K562 (cell line): ENCODE results near the gene HPS4. TPM values are rescaled to one million over a fixed set of nuclear protein-coding genes. Genes with fewer than 3 reads are reported as not detected.

ENCODE experiments used
- ATAC-seq: fragments of 200-7000 bp; cut with Tn5 transposase; 3 replicates; pipeline ENCODE4 v1.9.1; 2020; ENCODE audit warnings: moderate library complexity
- BruUV-seq: library from RNA; stranded (reverse); fragments of 400-500 nt; replicated peaks from 2 replicates; lab custom pipeline; 2021; lab: Mats Ljungman, UMichigan
- CTCF ChIA-PET: fragments of 300-600 bp; formaldehyde crosslinking; extraction: SDS; loops from one replicate; lab custom pipeline; 2021; ENCODE audit warnings: low intra/inter-chr PET ratio; lab: Yijun Ruan, JAX
- POLR2A ChIA-PET: fragments of 300-600, 350-650 bp; sonication (Branson Sonifier 250); formaldehyde crosslinking; extraction: SDS; loops from one replicate; lab custom pipeline; 2021; ENCODE audit warnings: antibody characterized with exemption, inconsistent platforms; lab: Yijun Ruan, JAX
- DNase-seq, 4 experiments: peaks; one replicate each; pipeline versions ENCODE4 v3.0.0 to v3.0.0-alpha.2; 2011 to 2018; ENCODE audit warnings: low spot score in 3 of 4, mixed read lengths in 3 of 4; ENCODE audit errors: extremely low read depth in 1 of 4
- FAIRE-seq: peaks from 2 replicates; lab custom pipeline; 2011; peaks lifted over from hg19 to GRCh38; lab: Jason Lieb, UNC
- H2AFZ ChIP-seq: 2 replicates; pipeline ENCODE4 v1.6.0; 2011; ENCODE audit warnings: low read depth, low read length, control low read depth, inconsistent platforms
- H3K27ac ChIP-seq: fragments of 200-600 bp; 3 replicates; pipeline ENCODE4 v1.8.0; 2011; ENCODE audit warnings: low read depth, mild to moderate bottlenecking, control low read depth, inconsistent platforms, low read length, moderate library complexity, mixed read lengths; ENCODE audit errors: extremely low read depth
- H3K27me3 ChIP-seq, 2 experiments: fragments of 300-600 bp in 1 of 2; 2 replicates in 1 of 2; 3 replicates in 1 of 2; pipeline versions ENCODE4 v1.6.0 to v1.8.0; 2011; ENCODE audit warnings: inconsistent platforms in 2 of 2, low read length in 2 of 2, mild to moderate bottlenecking in 1 of 2, mixed read lengths in 1 of 2, moderate library complexity in 1 of 2; ENCODE audit not compliant: control insufficient read depth in 2 of 2, insufficient read depth in 2 of 2
- H3K36me3 ChIP-seq: fragments of 300-600 bp; 3 replicates; pipeline ENCODE4 v1.8.0; 2011; ENCODE audit warnings: mild to moderate bottlenecking, low read length, inconsistent platforms; ENCODE audit not compliant: control insufficient read depth, insufficient read depth
- H3K4me1 ChIP-seq, 2 experiments: fragments of 200-600 bp in 1 of 2; replicated peaks in 1 of 2; 2 replicates in 1 of 2; 3 replicates in 1 of 2; pipeline versions ENCODE4 v1.5.1 to v1.8.0; 2011; ENCODE audit warnings: inconsistent platforms in 2 of 2, low read length in 2 of 2, mild to moderate bottlenecking in 1 of 2, mixed read lengths in 1 of 2, moderate library complexity in 1 of 2; ENCODE audit not compliant: control insufficient read depth in 2 of 2, insufficient read depth in 2 of 2
- H3K4me2 ChIP-seq: 2 replicates; pipeline ENCODE4 v1.6.1; 2011; ENCODE audit warnings: low read length, control low read depth, inconsistent platforms, mixed read lengths; ENCODE audit not compliant: insufficient read depth
- H3K4me3 ChIP-seq: fragments of 200-600 bp; sonication (generic), shearing (Covaris generic); 2 replicates; pipeline ENCODE4 v1.5.1; 2016; ENCODE audit warnings: control low read depth, inconsistent platforms
- H3K79me2 ChIP-seq: fragments of 200-600 bp; 3 replicates; pipeline ENCODE4 v1.8.0; 2011; ENCODE audit warnings: low read length, inconsistent platforms; ENCODE audit not compliant: control insufficient read depth, insufficient read depth
- H3K9ac ChIP-seq, 2 experiments: 2 replicates each; pipeline versions ENCODE4 v1.6.0 to v1.6.1; 2011; ENCODE audit warnings: low read depth in 2 of 2, low read length in 2 of 2, control low read depth in 1 of 2, inconsistent platforms in 1 of 2, mild to moderate bottlenecking in 1 of 2, mixed read lengths in 1 of 2; ENCODE audit not compliant: insufficient read depth in 1 of 2
- H3K9me1 ChIP-seq: one replicate; pipeline ENCODE4 v1.6.0; 2011; ENCODE audit warnings: inconsistent platforms, mild to moderate bottlenecking, low read length, moderate library complexity; ENCODE audit not compliant: control insufficient read depth, insufficient read depth
- H3K9me3 ChIP-seq: replicated peaks from 2 replicates; pipeline ENCODE4 v1.5.1; 2011; ENCODE audit warnings: low read depth, low read length, inconsistent platforms; ENCODE audit not compliant: control insufficient read depth, insufficient read depth
- H4K20me1 ChIP-seq: replicated peaks from 2 replicates; pipeline ENCODE4 v1.6.1; 2011; ENCODE audit warnings: low read length, inconsistent platforms, mixed read lengths; ENCODE audit not compliant: control insufficient read depth, insufficient read depth
- ATF3 ChIP-seq, 2 experiments: fragments of 450-650 bp in 1 of 2; sonication (generic) in 1 of 2; formaldehyde crosslinking in 1 of 2; IDR thresholded peaks in 1 of 2; conservative IDR thresholded peaks in 1 of 2; 2 replicates each; pipeline versions ENCODE4 v1.6.1 to v1.8.1; 2016 to 2023; ENCODE audit warnings: mild to moderate bottlenecking in 2 of 2, moderate library complexity in 2 of 2, inconsistent platforms in 1 of 2, missing genetic modification reagents in 1 of 2
- E2F3 ChIP-seq: fragments of 250-450 bp; sonication (Bioruptor Pico); IDR thresholded peaks from 2 replicates; pipeline ENCODE4 v1.4.0; 2020; ENCODE audit warnings: mild to moderate bottlenecking
- NFIC ChIP-seq: fragments of 450-650 bp; IDR thresholded peaks from 2 replicates; pipeline ENCODE4 v1.6.1; 2017; ENCODE audit warnings: mild to moderate bottlenecking, inconsistent platforms
- RBM39 ChIP-seq: fragments of 200-400 bp; formaldehyde crosslinking; optimal IDR thresholded peaks from 2 replicates; pipeline ENCODE3; 2018; ENCODE audit warnings: low read depth, low read length
- ZFPM2 ChIP-seq: fragments of 250-450 bp; sonication (Bioruptor Pico); IDR thresholded peaks from 2 replicates; pipeline ENCODE4 v1.5.1; 2022; ENCODE audit warnings: mild to moderate bottlenecking
- WGBS: fragments of 100-300 bp; shearing (Covaris generic); methylation state at CpG from one replicate; pipeline ENCODE4 v1.1.6; 2016; ENCODE audit warnings: low coverage, mixed read lengths; ENCODE audit not compliant: insufficient coverage; ENCODE audit errors: missing lambda C conversion rate; 5-methylcytosine and 5-hydroxymethylcytosine counted together
- in situ Hi-C: fragments of 300-500 bp; cut with MboI; formaldehyde crosslinking; loops from 4 replicates; pipeline ENCODE4 v1.15.0; 2018; ENCODE audit warnings: inconsistent platforms, mixed read lengths
- intact Hi-C: fragments of 100-400 bp; cut with micrococcal nuclease; formaldehyde crosslinking; loops from 2 replicates; pipeline ENCODE4 v1.14.2; 2022
- polyA plus RNA-seq, 8 experiments: library from polyadenylated mRNA; depleted of rRNA in 4 of 8; stranded (reverse) in 5 of 8; unstranded in 3 of 8; fragments of >200 nt; fragmentation: Nextera tagmentation in 2 of 8; fragmentation: Illumina TruSeq in 1 of 8; extraction: Ambion mirVana in 2 of 8; extraction: Trizol in 1 of 8; gene quantifications; 2 replicates each; pipeline versions ENCODE4 v1.2.1 to v1.2.3, GENCODE V29; 2011 to 2014; ENCODE audit warnings: inconsistent platforms in 1 of 8, missing spikeins in 1 of 8
- total RNA-seq, 7 experiments: library from RNA; depleted of rRNA in 6 of 7; stranded (reverse); fragments of >200 nt in 6 of 7; fragmentation: Illumina TruSeq in 2 of 7; extraction: Trizol in 2 of 7; gene quantifications; 2 replicates each; pipeline versions ENCODE4 v1.2.1 to v1.2.3, GENCODE V29; 2011 to 2021; ENCODE audit warnings: low replicate concordance in 1 of 7

Gene HPS4
- total and polyA plus RNA-seq, 9 of the 15 experiments (the other 6 are each of a cell fraction or from before 2014, with no cell fraction given) = 12.8 to 29.2 (median 25.3) TPM

- peak overlapping the region; percentile 86 for H3K27ac ChIP-seq
- TF ChIP-seq RBM39 (no peak), NFIC (no peak), ATF3 (IDR thresholded peaks at IDR 0.05) (no peak), ATF3 (CRISPR knock-in tag; conservative IDR thresholded peaks at IDR 0.05) (no peak), ZFPM2 (CRISPR knock-in tag) (no peak), E2F3 (no peak)
- WGBS = 8% methylated on average over 4 of the region's 4 CpGs
- H3K4me3 ChIP-seq = peak overlapping the region; percentile 89
- no peaks in the 10 kb centered on the region for H3K9me3 ChIP-seq
- no peaks in the 10 kb centered on the region for H3K27me3 ChIP-seq
- no peak for ATAC-seq
- BruUV-seq = no TSS peak
- peaks cover 98% of the 10 kb centered on the region for H3K79me2 ChIP-seq
- no peak for FAIRE-seq
- H3K4me2 ChIP-seq = peak overlapping the region; percentile 97
- H3K9ac ChIP-seq = peak overlapping the region; percentile 71 to 72; a peak in 3 of 4 replicates
- ChIA-PET POLR2A (interaction anchor here (0.9 to 4.5 kb wide), 6 partner anchors 11 to 116 kb away, joined by 3 to 35 read pairs (median 4); no protein-coding TSS in a partner anchor), CTCF (no interaction called here)
- intact Hi-C loops (loop anchor here (10.0 kb wide), 1 partner anchor 103 kb away; no protein-coding TSS in a partner anchor), in situ Hi-C loops (no loop called here)
- peaks cover 37% of the 10 kb centered on the region; the same call in 2 of the 3 replicates for H3K36me3 ChIP-seq
- peaks cover 14 to 52% of the 10 kb centered on the region in 2 experiments; a peak in 4 of 5 replicates for H3K4me1 ChIP-seq
- no peaks in the 10 kb centered on the region for H3K9me1 ChIP-seq
- no peak for DNase-seq
- 0 out of 2 replicates have a peak overlapping the region, but pooled peaks have one; percentile 3 for H2AFZ ChIP-seq
- H4K20me1 ChIP-seq = no peaks in the 10 kb centered on the region
These were observed 1.9 kb downstream of the HPS4 start for GRCh38 chr22:26481694-26482093.
